Measurements from ENCODE around the gene LAT. TPM values are rescaled to one million over a fixed set of nuclear protein-coding genes. Genes with fewer than 3 reads are reported as not detected.

Gene LAT, protein sequence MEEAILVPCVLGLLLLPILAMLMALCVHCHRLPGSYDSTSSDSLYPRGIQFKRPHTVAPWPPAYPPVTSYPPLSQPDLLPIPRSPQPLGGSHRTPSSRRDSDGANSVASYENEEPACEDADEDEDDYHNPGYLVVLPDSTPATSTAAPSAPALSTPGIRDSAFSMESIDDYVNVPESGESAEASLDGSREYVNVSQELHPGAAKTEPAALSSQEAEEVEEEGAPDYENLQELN
- total RNA-seq (100 to 1,000 TPM; 342 to 349 TPM), polyA plus RNA-seq (100 to 1,000 TPM; 310 to 455 TPM)

DNA sequence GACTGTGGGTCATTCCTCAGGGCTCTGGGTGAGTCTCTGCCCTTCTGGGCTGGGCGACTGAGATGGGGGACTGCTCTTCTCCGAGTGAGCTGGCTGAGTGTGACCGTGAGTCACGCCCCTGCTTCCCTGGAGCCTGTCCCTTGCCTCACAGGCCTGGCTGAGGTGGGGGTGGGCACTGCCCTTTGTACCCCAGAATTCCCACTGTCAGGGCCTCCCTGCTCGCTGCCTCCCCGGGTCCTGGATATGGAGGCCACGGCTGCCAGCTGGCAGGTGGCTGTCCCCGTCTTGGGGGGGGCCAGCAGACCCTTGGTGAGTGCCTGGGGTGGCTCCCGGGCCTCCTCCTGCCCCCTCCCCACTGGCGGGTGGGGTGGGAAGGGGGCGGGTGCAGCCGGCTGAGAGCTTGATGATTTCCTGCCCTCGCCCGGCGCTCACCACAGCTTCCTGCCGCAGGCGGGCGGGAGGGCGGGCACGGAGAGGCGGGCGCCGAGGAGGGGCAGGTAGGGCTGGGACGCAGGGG is at the start of gene LAT:
TSS of gene LAT (plus strand) at position 434 of the 517 bp plus-strand sequence. CDS start 366 bp downstream, outside the sequence.
- POLR2A ChIA-PET (ENCODE audit: partially characterized antibody) = interaction anchor here (0.9 to 10.4 kb wide), 16 partner anchors 8 to 823 kb away, joined by 3 to 155 read pairs (median 8); partner anchors contain the start of genes NFATC2IP, RABEP2, SPNS1 and TUFM
- peaks cover 49% of the 10 kb centered on the region for H3K4me1 ChIP-seq (ENCODE audit: insufficient read depth, low read length)

DNA sequence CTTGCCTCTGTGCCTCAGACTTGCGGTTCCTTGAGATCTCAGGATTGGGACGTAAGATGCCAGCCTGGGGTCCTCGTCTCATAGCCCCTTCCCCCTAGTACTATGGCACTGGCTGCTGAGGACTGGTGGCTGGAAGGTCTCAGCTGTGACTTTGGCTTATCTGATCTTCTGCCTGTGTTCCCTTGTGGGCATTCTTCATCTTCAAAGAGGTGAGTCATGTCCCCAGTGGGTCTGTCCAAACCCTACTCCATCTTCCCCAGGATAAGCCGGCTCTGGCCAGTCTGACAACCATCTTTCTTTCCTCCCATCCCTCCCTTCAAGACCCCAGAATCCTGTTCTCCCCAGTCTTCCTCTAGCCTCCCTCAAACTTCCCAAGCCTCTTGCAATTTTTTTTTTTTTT is 49.5 kb upstream of the LAT start:
- H3K9me3 Mint-ChIP-seq = no peaks in the 10 kb centered on the region
- peak overlapping the region in 1 of 8 donors; percentile 25 for H3K4me3 Mint-ChIP-seq
- peak overlapping the region in 5 of 7 donors; percentile 19 to 67 (median 62) for H3K27ac Mint-ChIP-seq
- H3K4me1 Mint-ChIP-seq = peaks cover 17 to 27% (median 20%) of the 10 kb centered on the region in 4 donors
- no peaks in the 10 kb centered on the region for H3K36me3 ChIP-seq (ENCODE audit: insufficient read depth, low read length)
- ChIA-PET POLR2A (ENCODE audit: partially characterized antibody) (no interaction called here), CTCF (ENCODE audit: partially characterized antibody) (interaction anchor here (0.8 to 1.7 kb wide), 3 partner anchors 10 to 17 kb away, joined by 3 to 5 read pairs (median 4); no protein-coding TSS in a partner anchor)
- peaks cover 23% of the 10 kb centered on the region for H3K4me1 ChIP-seq (ENCODE audit: insufficient read depth, low read length)
- no peaks in the 10 kb centered on the region for H3K9me3 ChIP-seq (ENCODE audit: control insufficient read depth in 1 of 2, low read length in 2 of 2)
- DNase-seq = no peak
- no peaks in the 10 kb centered on the region for H3K27me3 ChIP-seq (ENCODE audit: insufficient read depth, low read length)
- no peaks in the 10 kb centered on the region for H3K36me3 Mint-ChIP-seq
- H3K27ac ChIP-seq (ENCODE audit: low read depth, low read length) = no peak overlapping the region
- H3K27me3 Mint-ChIP-seq = no peaks in the 10 kb centered on the region
- no peak overlapping the region for H3K4me3 ChIP-seq (ENCODE audit: low read length in 2 of 2)
- intact Hi-C loops (cut with micrococcal nuclease) = no loop called here

More for the DNA sequence above, at the start of gene LAT:
- Histone ChIP-seq H3K4me3 (ENCODE audit: low read length in 2 of 2) (peak within 1 kb of the TSS; percentile 96 to 97), H3K36me3 (ENCODE audit: insufficient read depth, low read length) (peaks cover 39% of the 10 kb centered on the region), H3K9me3 (ENCODE audit: control insufficient read depth in 1 of 2, low read length in 2 of 2) (no peaks in the 10 kb centered on the region), H3K27me3 (ENCODE audit: insufficient read depth, low read length) (no peaks in the 10 kb centered on the region), H3K27ac (ENCODE audit: low read depth, low read length) (peak within 1 kb of the TSS; percentile 83)
- H3K27ac Mint-ChIP-seq = peak within 1 kb of the TSS; percentile 95 to 98 (median 97)
- H3K36me3 Mint-ChIP-seq = peaks cover 61 to 68% of the 10 kb centered on the region in 2 donors
- DNase-seq = peak; percentile 80 to 86 (median 84)
- H3K4me1 Mint-ChIP-seq = peaks cover 31 to 66% (median 44%) of the 10 kb centered on the region in 4 donors
- no peaks in the 10 kb centered on the region for H3K27me3 Mint-ChIP-seq
- CTCF ChIA-PET (ENCODE audit: partially characterized antibody) = interaction anchor here (0.8 to 4.6 kb wide), 4 partner anchors 10 to 40 kb away, joined by 3 to 18 read pairs (median 5); partner anchors contain the start of gene SPNS1
- peak within 1 kb of the TSS; percentile 99 to 100 (median 100) for H3K4me3 Mint-ChIP-seq
- H3K9me3 Mint-ChIP-seq = peaks cover 0 to 10% (median 6%) of the 10 kb centered on the region in 8 donors
- intact Hi-C loops (cut with micrococcal nuclease) = loop anchor here (1.0 to 10.0 kb wide), 3 partner anchors 10 to 90 kb away; partner anchors contain the start of genes NFATC2IP and SPNS1

GRCh38 chr16:28935924-28936783 is 48.7 kb upstream of the LAT start:
- Mint-ChIP-seq H3K27me3 (no peaks in the 10 kb centered on the region), H3K36me3 (no peaks in the 10 kb centered on the region), H3K4me3 (peak overlapping the region; percentile 55 to 80 (median 74)), H3K9me3 (no peaks in the 10 kb centered on the region), H3K4me1 (peaks cover 11 to 19% (median 12%) of the 10 kb centered on the region in 4 donors), H3K27ac (peak overlapping the region; percentile 3 to 88 (median 46))
- no peaks in the 10 kb centered on the region for H3K9me3 ChIP-seq (ENCODE audit: control insufficient read depth in 1 of 2, low read length in 2 of 2)
- intact Hi-C loops (cut with micrococcal nuclease) = no loop called here
- CTCF ChIA-PET (ENCODE audit: partially characterized antibody) = interaction anchor here (0.8 to 1.7 kb wide), 4 partner anchors 9 to 18 kb away, joined by 3 to 6 read pairs (median 4); no protein-coding TSS in a partner anchor
- peaks cover 14% of the 10 kb centered on the region for H3K4me1 ChIP-seq (ENCODE audit: insufficient read depth, low read length)
- H3K27ac ChIP-seq (ENCODE audit: low read depth, low read length) = no peak overlapping the region
- H3K4me3 ChIP-seq (ENCODE audit: low read length in 2 of 2) = peak overlapping the region; percentile 30 to 34
- peak; percentile 83 to 85 (median 84) for DNase-seq
- POLR2A ChIA-PET (ENCODE audit: partially characterized antibody) = interaction anchor here (0.7 to 1.2 kb wide), 6 partner anchors 9 to 112 kb away, joined by 3 to 8 read pairs (median 4); partner anchors contain the start of gene TUFM
- no peaks in the 10 kb centered on the region for H3K27me3 ChIP-seq (ENCODE audit: insufficient read depth, low read length)
- H3K36me3 ChIP-seq (ENCODE audit: insufficient read depth, low read length) = no peaks in the 10 kb centered on the region

DNA sequence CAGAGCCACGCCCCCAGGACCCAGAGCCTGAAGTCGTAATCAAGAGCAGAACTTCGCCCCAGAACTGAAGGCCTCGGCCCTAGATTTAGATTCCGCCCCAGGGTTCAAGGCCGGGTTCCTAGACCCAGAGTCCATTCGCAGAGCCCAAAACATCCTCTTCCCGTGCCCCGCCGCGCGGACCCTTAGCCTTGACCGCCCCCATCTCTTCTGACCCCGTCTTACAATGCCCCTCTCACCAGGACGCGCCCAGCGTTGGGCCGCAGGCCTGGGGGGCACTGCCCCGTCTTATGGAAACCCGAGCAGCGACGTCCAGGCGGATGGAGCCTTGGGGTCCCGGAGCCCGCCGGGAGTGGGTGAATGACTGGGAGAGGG is 48.1 kb upstream of the LAT start:
- Mint-ChIP-seq H3K36me3 (no peaks in the 10 kb centered on the region), H3K27me3 (no peaks in the 10 kb centered on the region), H3K4me1 (peaks cover 11 to 19% (median 12%) of the 10 kb centered on the region in 4 donors), H3K9me3 (no peaks in the 10 kb centered on the region), H3K4me3 (peak overlapping the region; percentile 55 to 80 (median 74)), H3K27ac (peak overlapping the region in 4 of 7 donors; percentile 3 to 88 (median 52))
- Histone ChIP-seq H3K27me3 (ENCODE audit: insufficient read depth, low read length) (no peaks in the 10 kb centered on the region), H3K9me3 (ENCODE audit: control insufficient read depth in 1 of 2, low read length in 2 of 2) (no peaks in the 10 kb centered on the region), H3K4me3 (ENCODE audit: low read length in 2 of 2) (peak overlapping the region in 1 of 2 donors; percentile 30), H3K36me3 (ENCODE audit: insufficient read depth, low read length) (no peaks in the 10 kb centered on the region), H3K27ac (ENCODE audit: low read depth, low read length) (no peak overlapping the region), H3K4me1 (ENCODE audit: insufficient read depth, low read length) (peaks cover 14% of the 10 kb centered on the region)
- ChIA-PET CTCF (ENCODE audit: partially characterized antibody) (interaction anchor here (1.0 to 1.7 kb wide), 3 partner anchors 9 to 13 kb away, joined by 4 to 6 read pairs (median 5); no protein-coding TSS in a partner anchor), POLR2A (ENCODE audit: partially characterized antibody) (interaction anchor here (0.7 to 1.2 kb wide), 6 partner anchors 9 to 113 kb away, joined by 3 to 8 read pairs (median 4); partner anchors contain the start of gene TUFM)
- intact Hi-C loops (cut with micrococcal nuclease) = no loop called here
- DNase-seq = no peak

DNA sequence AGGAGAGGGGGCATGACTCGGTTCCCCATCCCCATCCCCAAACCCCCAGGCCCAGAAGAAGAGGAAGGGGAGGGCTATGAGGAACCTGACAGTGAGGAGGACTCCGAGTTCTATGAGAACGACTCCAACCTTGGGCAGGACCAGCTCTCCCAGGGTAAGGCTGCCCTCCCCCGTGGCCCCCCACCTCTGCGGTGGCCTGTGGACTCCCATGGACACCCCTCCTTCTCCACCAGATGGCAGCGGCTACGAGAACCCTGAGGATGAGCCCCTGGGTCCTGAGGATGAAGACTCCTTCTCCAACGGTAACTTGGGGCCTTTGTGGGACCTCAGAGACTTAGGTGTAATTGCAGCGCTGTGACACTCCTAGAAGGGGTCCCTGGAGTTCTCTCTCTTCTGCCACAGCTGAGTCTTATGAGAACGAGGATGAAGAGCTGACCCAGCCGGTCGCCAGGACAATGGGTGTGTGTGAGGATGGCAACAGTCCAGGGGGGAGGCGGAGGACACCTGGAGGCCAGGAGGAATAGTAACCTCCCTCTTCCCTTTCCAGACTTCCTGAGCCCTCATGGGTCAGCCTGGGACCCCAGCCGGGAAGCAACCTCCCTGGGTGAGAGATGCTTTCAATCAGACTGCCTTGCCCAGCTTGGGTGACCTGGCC is 47.5 kb upstream of the LAT start:
- Mint-ChIP-seq H3K4me3 (no peak overlapping the region), H3K27me3 (no peaks in the 10 kb centered on the region), H3K9me3 (no peaks in the 10 kb centered on the region), H3K27ac (peak overlapping the region in 2 of 7 donors; percentile 48 to 63), H3K36me3 (no peaks in the 10 kb centered on the region), H3K4me1 (peaks cover 11 to 19% (median 12%) of the 10 kb centered on the region in 4 donors)
- Histone ChIP-seq H3K9me3 (ENCODE audit: control insufficient read depth in 1 of 2, low read length in 2 of 2) (no peaks in the 10 kb centered on the region), H3K27ac (ENCODE audit: low read depth, low read length) (no peak overlapping the region), H3K4me3 (ENCODE audit: low read length in 2 of 2) (no peak overlapping the region), H3K36me3 (ENCODE audit: insufficient read depth, low read length) (no peaks in the 10 kb centered on the region), H3K4me1 (ENCODE audit: insufficient read depth, low read length) (peaks cover 14% of the 10 kb centered on the region), H3K27me3 (ENCODE audit: insufficient read depth, low read length) (no peaks in the 10 kb centered on the region)
- CTCF ChIA-PET (ENCODE audit: partially characterized antibody) = no interaction called here
- POLR2A ChIA-PET (ENCODE audit: partially characterized antibody) = no interaction called here
- intact Hi-C loops (cut with micrococcal nuclease) = no loop called here
- DNase-seq = no peak

GRCh38 chr16:28938721-28939120 is 46.1 kb upstream of the LAT start:
- POLR2A ChIA-PET (ENCODE audit: partially characterized antibody) = interaction anchor here (0.6 kb wide), 1 partner anchor 1451 kb away, joined by 3 read pairs; no protein-coding TSS in a partner anchor
- no peaks in the 10 kb centered on the region for H3K9me3 Mint-ChIP-seq
- no peak overlapping the region for H3K4me3 ChIP-seq (ENCODE audit: low read length in 2 of 2)
- H3K36me3 ChIP-seq (ENCODE audit: insufficient read depth, low read length) = no peaks in the 10 kb centered on the region
- peak overlapping the region in 1 of 8 donors; percentile 12 for H3K4me3 Mint-ChIP-seq
- CTCF ChIA-PET (ENCODE audit: partially characterized antibody) = interaction anchor here (0.7 kb wide), 1 partner anchor 9 kb away, joined by 3 read pairs; no protein-coding TSS in a partner anchor
- H3K27ac ChIP-seq (ENCODE audit: low read depth, low read length) = no peak overlapping the region
- intact Hi-C loops (cut with micrococcal nuclease) = no loop called here
- H3K27me3 Mint-ChIP-seq = no peaks in the 10 kb centered on the region
- H3K4me1 ChIP-seq (ENCODE audit: insufficient read depth, low read length) = peaks cover 14% of the 10 kb centered on the region
- no peak for DNase-seq
- H3K9me3 ChIP-seq (ENCODE audit: control insufficient read depth in 1 of 2, low read length in 2 of 2) = no peaks in the 10 kb centered on the region
- H3K36me3 Mint-ChIP-seq = no peaks in the 10 kb centered on the region
- peaks cover 11 to 19% (median 12%) of the 10 kb centered on the region in 4 donors for H3K4me1 Mint-ChIP-seq
- no peak overlapping the region for H3K27ac Mint-ChIP-seq
- no peaks in the 10 kb centered on the region for H3K27me3 ChIP-seq (ENCODE audit: insufficient read depth, low read length)

Measured in CD4-positive, alpha-beta memory T cell (primary cell).